Measurements from ENCODE around the gene SERPINB10. TPM values are rescaled to one million over a fixed set of nuclear protein-coding genes. Genes with fewer than 3 reads are reported as not detected.

Gene SERPINB10
- total and polyA plus RNA-seq, 2 of the 8 experiments (the other 6 are each of a cell fraction or from before 2014, with no cell fraction given): not detected

DNA sequence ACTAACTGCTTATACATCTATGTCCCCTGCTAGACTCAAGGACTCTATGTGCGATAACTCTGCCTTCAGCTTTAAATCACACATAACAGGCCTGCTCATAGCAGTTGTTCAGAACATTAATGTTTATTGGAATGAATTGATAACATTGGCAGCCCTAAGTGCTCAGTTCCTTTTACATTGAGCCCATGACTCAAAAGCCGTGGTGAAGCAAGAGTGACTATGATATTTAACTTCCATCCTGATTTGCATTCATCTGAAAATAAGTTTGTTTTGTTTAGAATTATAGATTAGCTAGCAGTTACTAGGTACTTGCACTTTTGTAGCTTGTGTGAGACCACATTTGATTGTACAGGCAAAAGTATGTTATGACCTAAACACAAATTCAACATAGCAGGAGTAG lies 14.3 kb downstream of the SERPINB10 start:
- Histone ChIP-seq H4K20me1 (replicated peaks in 1 of 2; ENCODE audit: control insufficient read depth in 1 of 2, insufficient read depth in 2 of 2, low read length in 2 of 2) (no peaks in the 10 kb centered on the region), H3K18ac (ENCODE audit: extremely low read depth, low read length) (no peak overlapping the region), H2BK15ac (ENCODE audit: low read length) (no peak overlapping the region), H3K79me2 (ENCODE audit: control insufficient read depth in 1 of 2, insufficient read depth in 2 of 2, low read length in 2 of 2) (no peaks in the 10 kb centered on the region), H3K27me3 (replicated peaks in 1 of 4; ENCODE audit: control insufficient read depth in 3 of 4, extremely low read depth in 1 of 4, insufficient read depth in 3 of 4, low read length in 3 of 4) (no peaks in the 10 kb centered on the region), H4K91ac (replicated peaks; ENCODE audit: insufficient read length, low read length) (no peak overlapping the region), H2BK20ac (ENCODE audit: low read length) (no peak overlapping the region), H3K9ac (replicated peaks in 1 of 4; ENCODE audit: extremely low read depth in 1 of 4, low read depth in 3 of 4, low read length in 3 of 4) (no peak overlapping the region), H3K23ac (ENCODE audit: insufficient read length) (no peak overlapping the region), H3K4me1 (replicated peaks in 1 of 4; ENCODE audit: control insufficient read depth in 3 of 4, insufficient read depth in 4 of 4, low read length in 3 of 4) (no peaks in the 10 kb centered on the region), H3K36me3 (ENCODE audit: control insufficient read depth in 2 of 4, insufficient read depth in 4 of 4, low read length in 3 of 4) (no peaks in the 10 kb centered on the region), H3K14ac (ENCODE audit: insufficient read length) (no peak overlapping the region), H2BK12ac (ENCODE audit: low read depth, low read length) (no peak overlapping the region), H3K27ac (ENCODE audit: low read depth, low read length) (no peak overlapping the region), H3K56ac (replicated peaks; ENCODE audit: insufficient read length, low read depth, low read length) (no peak overlapping the region), H2AK5ac (ENCODE audit: low read depth, low read length) (no peak overlapping the region), H2AFZ (ENCODE audit: low read length) (no peak overlapping the region), H3K23me2 (ENCODE audit: low read depth, low read length) (no peaks in the 10 kb centered on the region), H4K5ac (ENCODE audit: insufficient read length, low read depth, low read length) (no peak overlapping the region), H3K79me1 (ENCODE audit: low read depth, low read length) (no peaks in the 10 kb centered on the region), H4K8ac (ENCODE audit: extremely low read depth, insufficient read depth, low read length) (no peak overlapping the region), H2BK120ac (replicated peaks; ENCODE audit: low read depth, low read length) (no peak overlapping the region), H3K9me3 (ENCODE audit: insufficient read depth in 2 of 2, low read depth in 1 of 2, low read length in 1 of 2) (no peaks in the 10 kb centered on the region), H2BK5ac (ENCODE audit: low read depth, low read length) (no peak overlapping the region), H3K4me3 (ENCODE audit: extremely low read depth in 1 of 4, insufficient read depth in 2 of 4, low read depth in 3 of 4, low read length in 4 of 4) (no peak overlapping the region), H3K4me2 (ENCODE audit: insufficient read depth in 1 of 2, low read depth in 2 of 2, low read length in 2 of 2) (no peak overlapping the region), H3K4ac (replicated peaks; ENCODE audit: insufficient read length, low read depth, low read length) (no peak overlapping the region)
- FAIRE-seq (no peak), DNase-seq (ENCODE audit: low read depth in 1 of 2, low spot score in 2 of 2) (no peak)
- 88% methylated on average over 2 of the region's 2 CpGs; no CpG with 5 or more reads in 1 of the 2 experiments for WGBS, 2 experiments (ENCODE audit: extremely low coverage in 1 of 2, insufficient coverage in 1 of 2, insufficient read length in 1 of 2, insufficient replicate concordance in 2 of 2, low coverage in 1 of 2, low lambda C conversion rate in 2 of 2, missing lambda C conversion rate in 1 of 2)
- POLR2A ChIA-PET (ENCODE audit: partially characterized antibody): no interaction called here
- CTCF ChIA-PET (ENCODE audit: partially characterized antibody): interaction anchor here (1.0 kb wide), 1 partner anchor 9 kb away, joined by 4 read pairs; no protein-coding TSS in a partner anchor
- TF ChIP-seq CTBP2 (IDR thresholded peaks at IDR 0.05; ENCODE audit: borderline replicate concordance, insufficient read depth, insufficient read length, low read length) (no peak), SIRT6 (IDR thresholded peaks at IDR 0.05; ENCODE audit: low read length) (no peak), TAF1 (IDR thresholded peaks at IDR 0.05; ENCODE audit: low read depth, low read length) (no peak), EGR1 (IDR thresholded peaks at IDR 0.05; ENCODE audit: borderline replicate concordance, low read depth, low read length) (no peak), KDM5A (IDR thresholded peaks at IDR 0.05; ENCODE audit: low read length) (no peak), RAD21 (IDR thresholded peaks at IDR 0.05 in 1 of 2, conservative IDR thresholded peaks at IDR 0.05 in 1 of 2; ENCODE audit: low read depth in 2 of 2, low read length in 2 of 2) (no peak)
- TF ChIP-seq, protein P1, sequence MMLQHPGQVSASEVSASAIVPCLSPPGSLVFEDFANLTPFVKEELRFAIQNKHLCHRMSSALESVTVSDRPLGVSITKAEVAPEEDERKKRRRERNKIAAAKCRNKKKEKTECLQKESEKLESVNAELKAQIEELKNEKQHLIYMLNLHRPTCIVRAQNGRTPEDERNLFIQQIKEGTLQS (IDR thresholded peaks at IDR 0.05; ENCODE audit: insufficient read depth, low read depth, low read length): no peak

Data from H1 (cell line).